ENCODE measurements around the gene NTN1. TPM values are rescaled to one million over a fixed set of nuclear protein-coding genes. Genes with fewer than 3 reads are reported as not detected.
A peak's percentile ranks its signal among the peaks of the same experiment; 100 is the strongest.

Gene NTN1
- total and polyA plus RNA-seq, 2 experiments from 2014 or later: 0.16 to 0.60 TPM

- no peak overlapping the region for H3K4me3 ChIP-seq
- H3K36me3 ChIP-seq: no peaks in the 10 kb centered on the region
- no peak overlapping the region for H3K27ac ChIP-seq
- H3K27me3 ChIP-seq: peaks cover 73% of the 10 kb centered on the region
- TF ChIP-seq, protein P1, sequence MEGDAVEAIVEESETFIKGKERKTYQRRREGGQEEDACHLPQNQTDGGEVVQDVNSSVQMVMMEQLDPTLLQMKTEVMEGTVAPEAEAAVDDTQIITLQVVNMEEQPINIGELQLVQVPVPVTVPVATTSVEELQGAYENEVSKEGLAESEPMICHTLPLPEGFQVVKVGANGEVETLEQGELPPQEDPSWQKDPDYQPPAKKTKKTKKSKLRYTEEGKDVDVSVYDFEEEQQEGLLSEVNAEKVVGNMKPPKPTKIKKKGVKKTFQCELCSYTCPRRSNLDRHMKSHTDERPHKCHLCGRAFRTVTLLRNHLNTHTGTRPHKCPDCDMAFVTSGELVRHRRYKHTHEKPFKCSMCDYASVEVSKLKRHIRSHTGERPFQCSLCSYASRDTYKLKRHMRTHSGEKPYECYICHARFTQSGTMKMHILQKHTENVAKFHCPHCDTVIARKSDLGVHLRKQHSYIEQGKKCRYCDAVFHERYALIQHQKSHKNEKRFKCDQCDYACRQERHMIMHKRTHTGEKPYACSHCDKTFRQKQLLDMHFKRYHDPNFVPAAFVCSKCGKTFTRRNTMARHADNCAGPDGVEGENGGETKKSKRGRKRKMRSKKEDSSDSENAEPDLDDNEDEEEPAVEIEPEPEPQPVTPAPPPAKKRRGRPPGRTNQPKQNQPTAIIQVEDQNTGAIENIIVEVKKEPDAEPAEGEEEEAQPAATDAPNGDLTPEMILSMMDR (IDR thresholded peaks at IDR 0.05; ENCODE audit: low read depth, low read length): no peak
- no peak for DNase-seq (ENCODE audit: low read depth in 1 of 2, low spot score in 1 of 2)
- H3K9me3 ChIP-seq (ENCODE audit: low read depth): no peaks in the 10 kb centered on the region
- H3K4me1 ChIP-seq (ENCODE audit: low read depth): peaks cover 32% of the 10 kb centered on the region
Observed at GRCh38 chr17:9141425-9141753, 120.1 kb downstream of the NTN1 start.

GRCh38 chr17:9142772-9143494 lies 121.6 kb downstream of the NTN1 start:
- Histone ChIP-seq H3K27me3 (peaks cover 83% of the 10 kb centered on the region), H3K4me1 (ENCODE audit: low read depth) (peaks cover 30% of the 10 kb centered on the region), H3K27ac (no peak overlapping the region), H3K4me3 (no peak overlapping the region), H3K36me3 (no peaks in the 10 kb centered on the region), H3K9me3 (ENCODE audit: low read depth) (no peaks in the 10 kb centered on the region)
- DNase-seq (ENCODE audit: low read depth in 1 of 2, low spot score in 1 of 2): peak in 1 of 2 donors; percentile 55
- TF ChIP-seq, protein P1 (IDR thresholded peaks at IDR 0.05; ENCODE audit: low read depth, low read length): no peak

GRCh38 chr17:9144502-9145249 lies 123.4 kb downstream of the NTN1 start:
- peaks cover 17% of the 10 kb centered on the region for H3K4me1 ChIP-seq (ENCODE audit: low read depth)
- TF ChIP-seq, protein P1 (IDR thresholded peaks at IDR 0.05; ENCODE audit: low read depth, low read length): no peak
- DNase-seq (ENCODE audit: low read depth in 1 of 2, low spot score in 1 of 2): no peak
- no peaks in the 10 kb centered on the region for H3K36me3 ChIP-seq
- H3K9me3 ChIP-seq (ENCODE audit: low read depth): no peaks in the 10 kb centered on the region
- peaks cover 95% of the 10 kb centered on the region for H3K27me3 ChIP-seq
- H3K4me3 ChIP-seq: no peak overlapping the region
- H3K27ac ChIP-seq: no peak overlapping the region

DNA sequence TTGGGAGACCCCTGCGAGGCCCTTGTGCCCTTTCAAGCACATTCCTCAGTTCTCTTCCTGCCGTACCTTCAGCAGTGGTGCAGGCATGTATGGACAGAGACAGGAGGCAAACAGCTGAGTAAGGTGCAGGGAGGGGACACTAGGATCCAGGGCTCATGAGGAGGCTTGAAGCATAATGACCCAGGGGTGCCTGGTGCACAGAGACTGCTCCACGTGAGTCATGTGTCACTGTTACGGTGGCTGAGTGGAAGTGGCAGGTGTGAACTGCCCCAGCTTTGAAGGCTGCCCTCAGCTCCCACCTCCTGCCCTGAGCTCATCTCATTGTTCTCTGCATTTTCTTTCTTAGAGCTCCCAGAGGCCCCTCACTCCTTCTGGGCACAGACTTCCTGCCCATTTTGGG lies 124.8 kb downstream of the NTN1 start:
- H3K36me3 ChIP-seq: no peaks in the 10 kb centered on the region
- H3K27ac ChIP-seq: no peak overlapping the region
- no peaks in the 10 kb centered on the region for H3K9me3 ChIP-seq (ENCODE audit: low read depth)
- H3K4me1 ChIP-seq (ENCODE audit: low read depth): peaks cover 10% of the 10 kb centered on the region
- peaks cover 95% of the 10 kb centered on the region for H3K27me3 ChIP-seq
- H3K4me3 ChIP-seq: no peak overlapping the region
- TF ChIP-seq, protein P1 (IDR thresholded peaks at IDR 0.05; ENCODE audit: low read depth, low read length): no peak
- no peak for DNase-seq (ENCODE audit: low read depth in 1 of 2, low spot score in 1 of 2)

DNA sequence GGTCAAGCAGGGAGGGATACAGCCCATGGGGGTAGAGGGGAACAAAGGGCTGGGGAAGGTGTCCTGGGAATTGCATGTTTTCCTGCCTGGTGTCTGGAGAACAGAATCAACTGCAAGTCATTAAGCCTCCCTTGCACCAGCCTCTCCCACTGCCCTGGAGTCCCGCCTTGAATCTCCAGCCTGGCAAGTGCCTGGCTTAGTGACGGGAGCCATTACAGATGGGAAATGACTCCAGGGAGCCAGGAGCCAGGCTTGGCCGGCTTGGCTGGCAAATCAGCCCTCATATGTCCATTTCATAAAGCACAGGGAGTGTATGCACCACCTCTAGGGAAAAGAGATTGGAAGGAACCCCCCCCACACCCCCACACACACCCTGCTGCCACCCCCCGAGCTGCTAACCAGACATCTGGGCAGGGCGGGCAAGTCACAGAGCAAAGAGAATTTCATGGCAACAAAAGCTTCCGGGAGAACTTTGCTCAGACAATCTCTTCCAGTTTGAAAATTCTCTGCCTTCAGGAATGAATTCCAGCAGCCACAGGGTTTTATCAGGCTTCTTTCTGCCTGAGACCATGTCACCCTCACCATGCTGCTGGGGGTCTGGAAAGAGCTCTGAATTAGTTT lies 127.7 kb downstream of the NTN1 start:
- Histone ChIP-seq H3K27ac (no peak overlapping the region), H3K36me3 (no peaks in the 10 kb centered on the region), H3K4me1 (ENCODE audit: low read depth) (peaks cover 6% of the 10 kb centered on the region), H3K4me3 (no peak overlapping the region), H3K27me3 (peaks cover 100% of the 10 kb centered on the region), H3K9me3 (ENCODE audit: low read depth) (no peaks in the 10 kb centered on the region)
- TF ChIP-seq, protein P1 (IDR thresholded peaks at IDR 0.05; ENCODE audit: low read depth, low read length): no peak
- no peak for DNase-seq (ENCODE audit: low read depth in 1 of 2, low spot score in 1 of 2)

Data from cardiac muscle cell (in vitro differentiated cells and primary cell).